Hepatocyte (in vitro differentiated cells): ENCODE measurements around the gene BARX2.

Experiments used
- EZH2 ChIP-seq: fragments of 200-600 bp; sonication (generic); IDR thresholded peaks from 2 replicates; pipeline ENCODE4 v1.6.1; 2016; ENCODE audit warnings: antibody characterized with exemption, mild to moderate bottlenecking, borderline replicate concordance
- EZH2phosphoT487 ChIP-seq: fragments of 200-600 bp; sonication (generic); IDR thresholded peaks from one replicate; pipeline ENCODE4 v1.6.1; 2018; ENCODE audit warnings: antibody characterized with exemption, mild to moderate bottlenecking, low read depth, moderate library complexity; ENCODE audit not compliant: unreplicated experiment, severe bottlenecking
- TF ChIP-seq, protein P1 (sequence below): fragments of 200-600 bp; sonication (generic); IDR thresholded peaks from 2 replicates; pipeline ENCODE4 v1.5.1; 2016; ENCODE audit warnings: antibody characterized with exemption, mild to moderate bottlenecking; ENCODE audit not compliant: poor library complexity

DNA sequence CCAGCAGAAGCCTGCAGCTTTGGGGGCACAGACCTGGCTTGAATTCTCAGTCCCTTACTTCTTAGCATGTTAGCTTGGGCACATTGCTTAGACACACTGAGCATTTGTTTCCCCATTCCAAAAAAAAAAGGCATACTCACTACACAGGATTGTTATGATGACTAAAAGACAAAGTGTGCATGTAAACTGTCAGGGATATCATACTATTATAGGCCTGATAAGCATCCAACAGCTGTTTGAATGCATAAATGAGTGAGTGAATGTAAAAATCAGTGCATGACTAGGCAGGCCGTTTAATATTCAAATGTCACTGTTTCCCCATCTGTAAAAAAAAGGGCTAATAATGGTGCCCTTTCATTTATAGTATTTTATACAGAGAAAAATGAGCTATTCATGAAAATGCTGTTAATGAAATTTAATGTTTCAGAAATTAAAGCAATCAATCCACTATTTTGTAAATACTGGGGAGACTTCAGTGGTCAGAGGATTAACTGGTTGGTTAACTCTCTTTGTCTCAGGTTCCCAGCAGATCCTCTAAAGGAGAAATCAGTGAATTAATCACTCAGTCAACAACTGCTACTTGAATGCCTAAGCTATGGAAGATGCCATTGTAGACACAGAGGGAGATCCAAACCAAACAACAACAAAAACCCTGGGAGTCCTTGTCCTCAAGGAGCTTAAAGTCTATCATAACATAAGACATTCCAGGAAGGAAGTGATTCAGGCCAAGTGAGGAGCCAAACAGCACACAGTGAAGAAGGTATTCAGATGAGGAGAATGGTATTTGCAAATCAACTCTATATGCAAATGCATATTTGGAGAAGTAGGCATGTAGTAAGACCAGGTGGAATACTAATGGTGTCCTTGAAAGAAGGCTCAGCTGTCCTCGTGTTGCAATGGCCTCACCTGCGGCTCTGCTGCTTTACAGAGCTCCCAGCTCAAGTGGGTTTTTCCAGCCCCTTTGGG lies 26.8 kb downstream of the BARX2 start:
- TF ChIP-seq, protein P1, sequence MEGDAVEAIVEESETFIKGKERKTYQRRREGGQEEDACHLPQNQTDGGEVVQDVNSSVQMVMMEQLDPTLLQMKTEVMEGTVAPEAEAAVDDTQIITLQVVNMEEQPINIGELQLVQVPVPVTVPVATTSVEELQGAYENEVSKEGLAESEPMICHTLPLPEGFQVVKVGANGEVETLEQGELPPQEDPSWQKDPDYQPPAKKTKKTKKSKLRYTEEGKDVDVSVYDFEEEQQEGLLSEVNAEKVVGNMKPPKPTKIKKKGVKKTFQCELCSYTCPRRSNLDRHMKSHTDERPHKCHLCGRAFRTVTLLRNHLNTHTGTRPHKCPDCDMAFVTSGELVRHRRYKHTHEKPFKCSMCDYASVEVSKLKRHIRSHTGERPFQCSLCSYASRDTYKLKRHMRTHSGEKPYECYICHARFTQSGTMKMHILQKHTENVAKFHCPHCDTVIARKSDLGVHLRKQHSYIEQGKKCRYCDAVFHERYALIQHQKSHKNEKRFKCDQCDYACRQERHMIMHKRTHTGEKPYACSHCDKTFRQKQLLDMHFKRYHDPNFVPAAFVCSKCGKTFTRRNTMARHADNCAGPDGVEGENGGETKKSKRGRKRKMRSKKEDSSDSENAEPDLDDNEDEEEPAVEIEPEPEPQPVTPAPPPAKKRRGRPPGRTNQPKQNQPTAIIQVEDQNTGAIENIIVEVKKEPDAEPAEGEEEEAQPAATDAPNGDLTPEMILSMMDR: no peak
- TF ChIP-seq EZH2: no peak
- no peak for TF ChIP-seq EZH2phosphoT487
